ENCODE measurements around the gene DDX5. TPM values are rescaled to one million over a fixed set of nuclear protein-coding genes. Genes with fewer than 3 reads are reported as not detected.

DDX5 gene
- total and polyA plus RNA-seq, 2 donors (not counting 1 experiment from before 2014, with no cell fraction given), result 439 to 598 TPM

- peak overlapping the region; percentile 97 for H3K27ac ChIP-seq (ENCODE audit: insufficient read depth, low read length)
- H3K4me2 ChIP-seq (ENCODE audit: extremely low read depth, insufficient read depth, low read length), result peak overlapping the region; percentile 71
- no peak overlapping the region for H2AFZ ChIP-seq (ENCODE audit: low read length)
- H3K36me3 ChIP-seq (ENCODE audit: control insufficient read depth, insufficient read depth, low read length), result peaks cover 27% of the 10 kb centered on the region
- H3K4me3 ChIP-seq (replicated peaks in 1 of 4; ENCODE audit: control extremely low read depth in 1 of 4, insufficient read depth in 1 of 4, low read depth in 3 of 4, low read length in 4 of 4), result peak overlapping the region; percentile 74 to 100 (median 92)
- H3K9ac ChIP-seq (ENCODE audit: insufficient read depth, low read length), result peak overlapping the region; percentile 95
- H3K79me2 ChIP-seq (ENCODE audit: control insufficient read depth, insufficient read depth, low read length), result peaks cover 87% of the 10 kb centered on the region
- peaks cover 12% of the 10 kb centered on the region for H3K4me1 ChIP-seq (ENCODE audit: control insufficient read depth, extremely low read depth, insufficient read depth, low read length)
- TF ChIP-seq, protein P1, sequence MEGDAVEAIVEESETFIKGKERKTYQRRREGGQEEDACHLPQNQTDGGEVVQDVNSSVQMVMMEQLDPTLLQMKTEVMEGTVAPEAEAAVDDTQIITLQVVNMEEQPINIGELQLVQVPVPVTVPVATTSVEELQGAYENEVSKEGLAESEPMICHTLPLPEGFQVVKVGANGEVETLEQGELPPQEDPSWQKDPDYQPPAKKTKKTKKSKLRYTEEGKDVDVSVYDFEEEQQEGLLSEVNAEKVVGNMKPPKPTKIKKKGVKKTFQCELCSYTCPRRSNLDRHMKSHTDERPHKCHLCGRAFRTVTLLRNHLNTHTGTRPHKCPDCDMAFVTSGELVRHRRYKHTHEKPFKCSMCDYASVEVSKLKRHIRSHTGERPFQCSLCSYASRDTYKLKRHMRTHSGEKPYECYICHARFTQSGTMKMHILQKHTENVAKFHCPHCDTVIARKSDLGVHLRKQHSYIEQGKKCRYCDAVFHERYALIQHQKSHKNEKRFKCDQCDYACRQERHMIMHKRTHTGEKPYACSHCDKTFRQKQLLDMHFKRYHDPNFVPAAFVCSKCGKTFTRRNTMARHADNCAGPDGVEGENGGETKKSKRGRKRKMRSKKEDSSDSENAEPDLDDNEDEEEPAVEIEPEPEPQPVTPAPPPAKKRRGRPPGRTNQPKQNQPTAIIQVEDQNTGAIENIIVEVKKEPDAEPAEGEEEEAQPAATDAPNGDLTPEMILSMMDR (conservative IDR thresholded peaks at IDR 0.05 in 1 of 2, IDR thresholded peaks at IDR 0.05 in 1 of 2; ENCODE audit: low read depth in 1 of 2, low read length in 2 of 2), result no peak
- no peak for TF ChIP-seq EZH2 (IDR thresholded peaks at IDR 0.05; ENCODE audit: low read length, missing control alignments)
- no peaks in the 10 kb centered on the region for H3K9me3 ChIP-seq (ENCODE audit: control insufficient read depth, insufficient read depth, low read depth, low read length)
- H3K27me3 ChIP-seq (ENCODE audit: control insufficient read depth, insufficient read depth, low read length), result no peaks in the 10 kb centered on the region
- peak in 1 of 2 donors; percentile 80 for DNase-seq (ENCODE audit: low read depth in 2 of 2)
- peaks cover 13% of the 10 kb centered on the region for H4K20me1 ChIP-seq (ENCODE audit: control insufficient read depth, extremely low read depth, insufficient read depth, low read length)
These were observed 1.2 kb downstream of the DDX5 start for GRCh38 chr17:64504769-64505339.

DNA sequence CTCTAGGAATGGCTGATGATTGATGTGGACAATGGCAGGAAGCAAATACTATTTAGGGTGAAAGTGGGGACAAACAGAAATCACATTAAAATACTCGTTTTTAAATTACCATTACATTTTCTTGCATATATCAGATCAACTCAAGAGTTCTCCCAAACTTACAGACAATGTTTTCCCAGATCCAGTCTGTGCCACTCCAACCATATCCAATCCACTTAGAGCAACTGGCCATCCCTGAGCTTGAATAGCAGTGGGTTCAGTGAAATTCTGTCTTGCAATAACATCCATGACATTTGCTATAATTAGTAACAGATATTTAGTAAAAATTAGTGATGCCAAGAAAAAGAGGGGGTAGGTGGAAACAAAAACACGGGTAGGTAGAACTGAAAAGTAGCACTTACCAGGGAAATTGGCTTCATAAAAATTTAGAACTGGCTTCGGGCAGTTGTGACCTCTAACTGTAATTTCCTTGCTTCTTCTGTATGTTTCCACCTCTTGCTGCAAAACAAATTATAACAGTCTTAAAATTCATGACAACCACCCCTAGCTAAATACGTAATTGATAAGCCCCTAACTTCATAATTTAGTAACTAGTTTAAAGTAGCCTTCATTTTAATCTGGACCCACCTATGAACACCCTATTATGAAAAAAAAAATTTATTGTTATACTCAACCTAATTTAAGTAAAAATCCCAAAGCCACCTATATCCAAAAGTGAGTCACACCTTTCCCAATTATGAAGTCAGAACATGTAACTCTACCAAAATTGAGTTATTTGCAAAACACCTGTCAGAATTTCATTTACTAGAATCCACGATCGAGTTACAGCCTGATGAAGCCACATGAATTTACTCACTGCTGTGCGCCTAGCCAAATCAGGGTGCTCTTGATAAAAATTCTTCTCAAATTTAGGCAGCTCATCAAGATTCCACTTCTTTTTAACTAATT, 2.0 kb downstream of the DDX5 start:
- H3K4me1 ChIP-seq (ENCODE audit: control insufficient read depth, extremely low read depth, insufficient read depth, low read length), result peaks cover 12% of the 10 kb centered on the region
- H3K79me2 ChIP-seq (ENCODE audit: control insufficient read depth, insufficient read depth, low read length), result peaks cover 82% of the 10 kb centered on the region
- peaks cover 27% of the 10 kb centered on the region for H3K36me3 ChIP-seq (ENCODE audit: control insufficient read depth, insufficient read depth, low read length)

GRCh38 chr17:64503341-64503740, 2.7 kb downstream of the DDX5 start:
- Histone ChIP-seq H3K27me3 (ENCODE audit: control insufficient read depth, insufficient read depth, low read length) (no peaks in the 10 kb centered on the region), H3K9ac (ENCODE audit: insufficient read depth, low read length) (no peak overlapping the region), H3K27ac (ENCODE audit: insufficient read depth, low read length) (peak overlapping the region; percentile 30), H3K4me2 (ENCODE audit: extremely low read depth, insufficient read depth, low read length) (peak overlapping the region; percentile 71), H3K4me1 (ENCODE audit: control insufficient read depth, extremely low read depth, insufficient read depth, low read length) (peaks cover 12% of the 10 kb centered on the region), H3K4me3 (replicated peaks in 1 of 4; ENCODE audit: control extremely low read depth in 1 of 4, insufficient read depth in 1 of 4, low read depth in 3 of 4, low read length in 4 of 4) (peak overlapping the region; percentile 74 to 100 (median 92)), H4K20me1 (ENCODE audit: control insufficient read depth, extremely low read depth, insufficient read depth, low read length) (peaks cover 15% of the 10 kb centered on the region), H3K9me3 (ENCODE audit: control insufficient read depth, insufficient read depth, low read depth, low read length) (no peaks in the 10 kb centered on the region), H3K36me3 (ENCODE audit: control insufficient read depth, insufficient read depth, low read length) (peaks cover 29% of the 10 kb centered on the region), H3K79me2 (ENCODE audit: control insufficient read depth, insufficient read depth, low read length) (peaks cover 75% of the 10 kb centered on the region), H2AFZ (ENCODE audit: low read length) (no peak overlapping the region)
- TF ChIP-seq, protein P1 (conservative IDR thresholded peaks at IDR 0.05 in 1 of 2, IDR thresholded peaks at IDR 0.05 in 1 of 2; ENCODE audit: low read depth in 1 of 2, low read length in 2 of 2), result no peak
- TF ChIP-seq EZH2 (IDR thresholded peaks at IDR 0.05; ENCODE audit: low read length, missing control alignments), result no peak
- no peak for DNase-seq (ENCODE audit: low read depth in 2 of 2)

More for the DNA sequence above, 2.0 kb downstream of the DDX5 start:
- Histone ChIP-seq H3K27me3 (ENCODE audit: control insufficient read depth, insufficient read depth, low read length) (no peaks in the 10 kb centered on the region), H4K20me1 (ENCODE audit: control insufficient read depth, extremely low read depth, insufficient read depth, low read length) (peaks cover 13% of the 10 kb centered on the region), H3K9ac (ENCODE audit: insufficient read depth, low read length) (peak overlapping the region; percentile 95), H3K4me3 (replicated peaks in 1 of 4; ENCODE audit: control extremely low read depth in 1 of 4, insufficient read depth in 1 of 4, low read depth in 3 of 4, low read length in 4 of 4) (peak overlapping the region; percentile 74 to 100 (median 92)), H3K27ac (ENCODE audit: insufficient read depth, low read length) (peak overlapping the region; percentile 30), H2AFZ (ENCODE audit: low read length) (no peak overlapping the region), H3K9me3 (ENCODE audit: control insufficient read depth, insufficient read depth, low read depth, low read length) (no peaks in the 10 kb centered on the region), H3K4me2 (ENCODE audit: extremely low read depth, insufficient read depth, low read length) (peak overlapping the region; percentile 71)
- no peak for DNase-seq (ENCODE audit: low read depth in 2 of 2)
- no peak for TF ChIP-seq EZH2 (IDR thresholded peaks at IDR 0.05; ENCODE audit: low read length, missing control alignments)
